Measurements from ENCODE around the gene TAP1. TPM values are rescaled to one million over a fixed set of nuclear protein-coding genes. Genes with fewer than 3 reads are reported as not detected.

TAP1 gene, protein sequence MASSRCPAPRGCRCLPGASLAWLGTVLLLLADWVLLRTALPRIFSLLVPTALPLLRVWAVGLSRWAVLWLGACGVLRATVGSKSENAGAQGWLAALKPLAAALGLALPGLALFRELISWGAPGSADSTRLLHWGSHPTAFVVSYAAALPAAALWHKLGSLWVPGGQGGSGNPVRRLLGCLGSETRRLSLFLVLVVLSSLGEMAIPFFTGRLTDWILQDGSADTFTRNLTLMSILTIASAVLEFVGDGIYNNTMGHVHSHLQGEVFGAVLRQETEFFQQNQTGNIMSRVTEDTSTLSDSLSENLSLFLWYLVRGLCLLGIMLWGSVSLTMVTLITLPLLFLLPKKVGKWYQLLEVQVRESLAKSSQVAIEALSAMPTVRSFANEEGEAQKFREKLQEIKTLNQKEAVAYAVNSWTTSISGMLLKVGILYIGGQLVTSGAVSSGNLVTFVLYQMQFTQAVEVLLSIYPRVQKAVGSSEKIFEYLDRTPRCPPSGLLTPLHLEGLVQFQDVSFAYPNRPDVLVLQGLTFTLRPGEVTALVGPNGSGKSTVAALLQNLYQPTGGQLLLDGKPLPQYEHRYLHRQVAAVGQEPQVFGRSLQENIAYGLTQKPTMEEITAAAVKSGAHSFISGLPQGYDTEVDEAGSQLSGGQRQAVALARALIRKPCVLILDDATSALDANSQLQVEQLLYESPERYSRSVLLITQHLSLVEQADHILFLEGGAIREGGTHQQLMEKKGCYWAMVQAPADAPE
- total RNA-seq (2021) (23.1 and 23.4 TPM in 2 replicates), Bru-seq, nascent RNA (percentile 36 among the genes with signal in this experiment), BruChase-seq, experiment 1, labeled RNA remaining after a 2-hour chase (percentile 59 among the genes with signal in this experiment), BruChase-seq, experiment 2, labeled RNA remaining after a 6-hour chase (percentile 73 among the genes with signal in this experiment)
- long read RNA-seq, transcript TAP1-201 (11 exons, 2,959 nt) = major isoform, 37 of 39 reads
- long read RNA-seq, partial matches to known transcripts = 1 of 39 reads
- long read RNA-seq, other reads (novel, unspliced or antisense) = 1 of 39 reads

DNA sequence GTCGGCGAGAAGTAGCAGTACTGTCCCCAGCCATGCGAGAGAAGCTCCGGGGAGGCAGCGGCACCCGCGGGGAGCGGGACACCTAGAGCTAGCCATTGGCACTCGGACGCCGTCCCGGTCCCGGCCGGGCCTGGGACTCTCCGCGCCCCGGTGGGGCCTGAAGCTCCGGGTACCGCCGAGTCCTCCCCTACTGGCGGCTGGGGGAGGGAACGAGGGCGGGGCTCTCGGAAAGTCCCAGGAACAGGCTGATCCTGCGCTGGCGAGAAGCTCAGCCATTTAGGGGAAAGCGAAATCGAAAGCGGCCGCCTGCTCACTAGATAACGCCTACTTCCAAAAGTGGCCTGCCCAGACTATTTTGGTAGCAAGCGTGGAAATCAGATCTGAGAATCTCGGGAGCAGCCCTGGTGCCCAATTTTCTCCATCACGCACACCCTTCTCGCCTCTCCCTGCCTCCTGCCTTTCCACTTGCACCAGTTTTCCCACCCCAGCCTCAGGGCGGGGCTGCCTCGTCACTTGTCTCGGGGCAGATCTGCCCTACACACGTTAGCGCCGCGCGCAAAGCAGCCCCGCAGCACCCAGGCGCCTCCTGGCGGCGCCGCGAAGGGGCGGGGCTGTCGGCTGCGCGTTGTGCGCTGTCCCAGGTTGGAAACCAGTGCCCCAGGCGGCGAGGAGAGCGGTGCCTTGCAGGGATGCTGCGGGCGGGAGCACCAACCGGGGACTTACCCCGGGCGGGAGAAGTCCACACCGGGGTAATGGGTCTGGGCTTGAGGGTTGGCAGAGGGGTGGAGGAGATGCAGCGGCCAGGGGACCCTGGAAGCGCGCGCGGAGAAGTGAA lies at the start of gene TAP1, which contains the start of gene PSMB9:
Gene TAP1, minus strand, starts transcription at position 164 of the 835 bp plus-strand sequence. Its CDS starts 68 bp downstream, at position 96.
Gene PSMB9, plus strand, starts transcription at position 652 of the 835 bp plus-strand sequence. Its CDS starts 38 bp downstream, at position 690.
- H3K36me3 ChIP-seq (ENCODE audit: low read depth) = no peaks in the 10 kb centered on the region
- peak within 1 kb of the TSS; percentile 12; the same call in 1 of the 2 replicates for H3K27ac ChIP-seq
- no peaks in the 10 kb centered on the region for H3K79me2 ChIP-seq (ENCODE audit: low read depth)
- BruUV-seq (replicated peaks) = no TSS peak
- peak within 1 kb of the TSS; percentile 90 for H2AFZ ChIP-seq
- H4K20me1 ChIP-seq (ENCODE audit: insufficient read depth) = no peaks in the 10 kb centered on the region
- peak within 1 kb of the TSS; percentile 89 for H3K4me2 ChIP-seq
- H3K27me3 ChIP-seq (ENCODE audit: insufficient read depth, low read depth) = no peaks in the 10 kb centered on the region
- no peak for TF ChIP-seq EZH2 (IDR thresholded peaks at IDR 0.05; ENCODE audit: low read depth)
- TF ChIP-seq, protein P1, sequence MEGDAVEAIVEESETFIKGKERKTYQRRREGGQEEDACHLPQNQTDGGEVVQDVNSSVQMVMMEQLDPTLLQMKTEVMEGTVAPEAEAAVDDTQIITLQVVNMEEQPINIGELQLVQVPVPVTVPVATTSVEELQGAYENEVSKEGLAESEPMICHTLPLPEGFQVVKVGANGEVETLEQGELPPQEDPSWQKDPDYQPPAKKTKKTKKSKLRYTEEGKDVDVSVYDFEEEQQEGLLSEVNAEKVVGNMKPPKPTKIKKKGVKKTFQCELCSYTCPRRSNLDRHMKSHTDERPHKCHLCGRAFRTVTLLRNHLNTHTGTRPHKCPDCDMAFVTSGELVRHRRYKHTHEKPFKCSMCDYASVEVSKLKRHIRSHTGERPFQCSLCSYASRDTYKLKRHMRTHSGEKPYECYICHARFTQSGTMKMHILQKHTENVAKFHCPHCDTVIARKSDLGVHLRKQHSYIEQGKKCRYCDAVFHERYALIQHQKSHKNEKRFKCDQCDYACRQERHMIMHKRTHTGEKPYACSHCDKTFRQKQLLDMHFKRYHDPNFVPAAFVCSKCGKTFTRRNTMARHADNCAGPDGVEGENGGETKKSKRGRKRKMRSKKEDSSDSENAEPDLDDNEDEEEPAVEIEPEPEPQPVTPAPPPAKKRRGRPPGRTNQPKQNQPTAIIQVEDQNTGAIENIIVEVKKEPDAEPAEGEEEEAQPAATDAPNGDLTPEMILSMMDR (conservative IDR thresholded peaks at IDR 0.05) = peak; percentile 67
- ChIA-PET POLR2A (ENCODE audit: unreplicated experiment) (interaction anchor here (0.5 to 0.9 kb wide), 6 partner anchors 9 to 1114 kb away, joined by 3 to 10 read pairs (median 3); no protein-coding TSS in a partner anchor), CTCF (interaction anchor here (0.6 to 1.5 kb wide), 8 partner anchors 9 to 399 kb away, joined by 3 to 47 read pairs (median 5); partner anchors contain the start of gene TAP2)
- peak; percentile 77 to 90 for DNase-seq
- peak within 1 kb of the TSS; percentile 87 for H3K4me3 ChIP-seq
- no peaks in the 10 kb centered on the region for H3F3A ChIP-seq (ENCODE audit: insufficient read depth, low read depth)
- intact Hi-C loops (cut with micrococcal nuclease; ENCODE audit: unreplicated experiment) = loop anchor here (1.0 kb wide), 2 partner anchors 9 to 15 kb away; partner anchors contain the start of genes PSMB8 and TAP2
- H3K9me2 ChIP-seq (ENCODE audit: insufficient read depth) = no peaks in the 10 kb centered on the region
- H3K4me1 ChIP-seq (replicated peaks; ENCODE audit: insufficient read depth) = peaks cover 8% of the 10 kb centered on the region
- no peaks in the 10 kb centered on the region for H3K9me3 ChIP-seq (ENCODE audit: insufficient read depth, low read depth)

DNA sequence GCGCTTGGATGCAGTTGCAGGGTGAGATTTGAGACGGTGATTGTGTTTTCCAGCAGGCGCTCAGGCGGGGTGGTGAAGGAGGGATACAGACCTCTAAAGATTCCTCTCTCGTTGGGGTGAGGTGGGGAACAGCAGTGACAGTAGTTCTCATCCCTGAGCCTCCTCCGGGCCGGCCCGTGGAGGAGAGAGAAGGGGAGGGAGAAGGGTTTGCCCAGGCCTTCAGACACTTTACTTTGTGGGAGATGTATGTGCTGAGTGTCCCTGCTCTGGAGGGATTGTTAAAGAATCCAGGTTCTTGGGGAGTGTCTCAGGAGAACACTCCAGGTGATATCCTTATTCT lies 41.5 kb upstream of the TAP1 start:
- Histone ChIP-seq H3K4me3 (peak overlapping the region; percentile 86), H3K9me3 (ENCODE audit: insufficient read depth, low read depth) (no peaks in the 10 kb centered on the region), H3K9me2 (ENCODE audit: insufficient read depth) (no peaks in the 10 kb centered on the region), H3K4me2 (peak overlapping the region; percentile 91), H3K27ac (no peak overlapping the region), H3K36me3 (ENCODE audit: low read depth) (no peaks in the 10 kb centered on the region), H3K27me3 (ENCODE audit: insufficient read depth, low read depth) (no peaks in the 10 kb centered on the region), H3F3A (ENCODE audit: insufficient read depth, low read depth) (no peaks in the 10 kb centered on the region; the same call in 1 of the 2 replicates), H3K79me2 (ENCODE audit: low read depth) (peaks cover 14% of the 10 kb centered on the region), H3K4me1 (replicated peaks; ENCODE audit: insufficient read depth) (peaks cover 12% of the 10 kb centered on the region), H4K20me1 (ENCODE audit: insufficient read depth) (no peaks in the 10 kb centered on the region), H2AFZ (peak overlapping the region; percentile 96)
- BruUV-seq (replicated peaks) = TSS peak; percentile 48
- TF ChIP-seq, protein P1 (conservative IDR thresholded peaks at IDR 0.05) = no peak
- TF ChIP-seq EZH2 (IDR thresholded peaks at IDR 0.05; ENCODE audit: low read depth) = no peak
- intact Hi-C loops (cut with micrococcal nuclease; ENCODE audit: unreplicated experiment) = loop anchor here (2.0 kb wide), 2 partner anchors 58 to 74 kb away; partner anchors contain the start of genes BRD2 and HLA-DMA
- ChIA-PET POLR2A (ENCODE audit: unreplicated experiment) (interaction anchor here (0.5 to 3.0 kb wide), 4 partner anchors 60 to 923 kb away, joined by 4 to 27 read pairs (median 10); no protein-coding TSS in a partner anchor), CTCF (interaction anchor here (1.2 to 2.3 kb wide), 4 partner anchors 39 to 89 kb away, joined by 5 to 10 read pairs (median 8); partner anchors contain the start of gene HLA-DMA)
- DNase-seq = no peak

Measured in PC-9 (cell line).